ENCODE data around the gene ANKRD23.
"Not testable (repeated sequence)": the region's sequence is repeated elsewhere in the genome, so short reads cannot be mapped to it uniquely, and the experiment has no call there.

ANKRD23 gene

GRCh38 chr2:96843538-96844268 is at the start of gene ANKRD23:
Gene ANKRD23, minus strand, starts transcription at chr2:96844021. Its CDS starts 29 bp downstream, at chr2:96843992.
- DNase-seq (ENCODE audit: low read depth in 2 of 2) = no peak

DNA sequence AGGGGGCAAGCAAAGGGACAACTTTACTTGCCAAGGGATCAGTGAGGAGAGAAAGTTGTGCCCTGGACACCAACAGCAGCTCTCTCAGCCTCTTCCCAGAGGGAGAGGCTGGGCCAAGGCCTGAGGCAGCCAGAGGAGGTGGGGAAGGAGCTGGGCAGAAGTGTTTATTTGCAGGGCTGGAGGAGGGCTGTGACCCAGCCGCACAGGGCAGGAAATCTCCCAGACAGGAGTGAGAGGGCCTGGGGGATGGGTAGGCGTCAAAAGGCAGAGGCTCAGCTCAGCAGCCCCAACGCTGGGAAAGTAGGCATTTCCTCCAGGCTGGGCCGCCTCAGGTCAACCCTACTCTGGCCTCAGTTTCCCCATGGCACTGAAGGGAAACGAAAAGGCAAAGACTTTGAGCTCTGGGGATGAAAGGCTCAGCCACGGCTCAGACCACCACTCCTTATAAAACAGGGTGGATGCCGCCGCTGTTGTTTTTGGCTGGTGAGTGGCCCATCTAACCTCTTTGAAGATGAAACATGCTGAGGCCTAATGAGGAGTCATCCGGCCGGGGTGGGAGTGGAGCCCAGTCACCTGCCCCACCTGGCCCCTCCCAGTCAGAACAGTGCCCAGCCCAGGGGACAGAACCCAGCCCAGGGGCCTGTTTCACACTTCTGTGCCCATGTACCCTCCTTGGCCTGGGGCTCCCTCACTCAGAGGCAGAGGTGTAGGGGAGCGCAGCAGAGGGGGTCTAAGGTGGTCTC is 47.9 kb upstream of the ANKRD23 start:
- no peak for DNase-seq (ENCODE audit: low read depth in 2 of 2)

DNA sequence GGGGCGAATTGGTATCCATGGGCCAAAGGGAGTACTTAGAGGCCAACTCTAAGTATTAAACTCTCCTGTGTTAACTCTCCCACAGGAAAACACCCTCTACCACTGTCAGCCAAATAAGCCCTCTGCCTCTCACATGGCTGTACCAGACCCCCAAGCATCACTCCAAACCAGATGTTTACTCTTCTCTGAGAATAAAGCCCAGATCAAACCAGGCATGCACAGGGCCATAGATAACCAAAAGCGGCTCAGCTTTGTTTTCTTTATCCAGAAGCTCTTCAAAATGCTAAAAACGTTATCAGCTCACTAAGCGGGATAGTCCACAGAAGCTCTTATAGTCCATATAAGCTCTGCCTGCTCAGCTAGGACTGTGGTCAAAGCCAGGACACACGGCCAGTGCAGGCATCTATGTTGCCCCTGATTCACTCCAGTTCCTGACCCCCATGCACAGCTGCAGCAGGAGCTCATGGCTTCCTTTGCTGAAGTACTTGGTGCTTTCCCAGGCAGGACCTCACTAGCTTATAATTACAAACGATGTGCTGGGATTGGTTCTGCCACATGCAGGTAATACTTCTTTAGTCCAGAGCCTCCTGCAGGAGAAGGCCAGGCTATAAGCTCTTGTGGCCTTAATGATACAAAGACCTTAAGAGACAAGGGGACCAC is 47.0 kb upstream of the ANKRD23 start:
- no peak for DNase-seq (ENCODE audit: low read depth in 2 of 2)

GRCh38 chr2:96890252-96890651 is 46.4 kb upstream of the ANKRD23 start:
- no peak for DNase-seq (ENCODE audit: low read depth in 2 of 2)

GRCh38 chr2:96889502-96889901 is 45.7 kb upstream of the ANKRD23 start:
- not testable (repeated sequence) for DNase-seq (ENCODE audit: low read depth in 2 of 2)

DNA sequence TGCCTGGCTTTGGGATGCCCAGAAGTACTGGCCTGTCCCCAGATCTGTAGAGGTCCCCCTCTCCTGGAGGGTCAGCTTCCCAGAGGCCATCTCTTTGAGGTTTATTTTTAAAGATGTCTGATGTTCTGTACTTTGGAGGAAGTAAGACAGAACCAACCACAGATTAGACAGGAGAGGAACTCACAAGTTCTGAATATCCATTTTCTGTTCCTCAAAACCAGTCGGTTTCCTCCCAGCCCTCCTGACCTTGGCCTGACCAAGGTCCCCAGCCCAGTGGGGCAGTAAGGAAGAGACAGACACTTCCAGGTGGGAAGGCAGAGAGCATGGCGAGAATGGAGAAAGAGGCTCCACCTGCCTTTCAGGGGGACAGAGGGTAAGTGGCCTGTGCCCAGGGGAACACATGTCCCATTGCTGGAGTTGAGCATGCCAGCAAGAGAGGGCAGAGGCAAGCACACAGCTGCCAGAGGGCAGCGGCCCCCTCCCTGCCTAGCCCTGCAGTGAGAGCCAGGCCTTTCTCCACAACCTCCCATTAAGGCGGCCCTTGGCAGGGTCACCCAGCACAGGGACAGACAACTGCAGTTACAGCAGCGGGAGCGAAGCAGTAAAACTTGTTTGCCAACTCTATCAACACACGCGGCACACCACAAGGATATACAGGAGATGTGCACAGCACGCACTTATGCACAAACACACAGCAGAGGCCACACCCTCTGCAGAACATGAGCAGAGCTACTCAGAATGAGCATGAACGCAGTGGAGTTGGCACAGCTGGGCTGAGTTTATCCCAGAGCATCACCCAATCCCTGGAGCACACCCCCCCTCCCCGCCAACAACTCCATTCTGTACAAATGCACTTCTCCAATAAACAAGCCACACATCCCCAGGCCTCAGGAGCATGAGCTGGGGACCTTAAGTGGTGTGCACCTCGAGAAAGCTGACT is 44.5 kb upstream of the ANKRD23 start:
- no peak for DNase-seq (ENCODE audit: low read depth in 2 of 2)

DNA sequence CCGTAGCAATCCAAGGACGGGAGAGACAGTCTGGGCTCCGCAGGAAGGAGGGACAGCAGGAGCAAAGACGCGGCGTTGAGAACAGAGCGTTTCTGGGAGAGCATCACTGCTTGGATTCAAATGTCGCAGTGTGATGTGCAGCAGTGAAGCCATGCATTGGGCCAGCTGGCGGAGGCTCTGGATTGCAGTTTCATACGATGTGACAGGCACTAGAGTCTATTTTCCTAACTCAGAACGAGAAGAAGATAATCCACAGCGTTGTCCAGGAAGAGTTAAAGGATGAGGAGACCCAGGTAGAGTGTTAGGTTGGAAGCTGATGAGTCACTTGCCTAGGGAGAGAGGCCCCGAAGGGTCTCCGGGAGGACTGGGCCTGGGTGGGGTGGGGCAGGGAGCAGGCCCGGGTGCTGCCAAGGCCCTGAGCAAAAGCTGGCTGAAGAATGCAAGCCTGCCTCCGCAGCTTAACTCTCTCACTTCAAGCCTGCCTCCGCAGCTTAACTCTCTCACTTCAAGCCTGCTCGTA is 43.7 kb upstream of the ANKRD23 start:
- DNase-seq (ENCODE audit: low read depth in 2 of 2) = no peak

GRCh38 chr2:96885432-96886347 is 41.9 kb upstream of the ANKRD23 start:
- no peak for DNase-seq (ENCODE audit: low read depth in 2 of 2)

DNA sequence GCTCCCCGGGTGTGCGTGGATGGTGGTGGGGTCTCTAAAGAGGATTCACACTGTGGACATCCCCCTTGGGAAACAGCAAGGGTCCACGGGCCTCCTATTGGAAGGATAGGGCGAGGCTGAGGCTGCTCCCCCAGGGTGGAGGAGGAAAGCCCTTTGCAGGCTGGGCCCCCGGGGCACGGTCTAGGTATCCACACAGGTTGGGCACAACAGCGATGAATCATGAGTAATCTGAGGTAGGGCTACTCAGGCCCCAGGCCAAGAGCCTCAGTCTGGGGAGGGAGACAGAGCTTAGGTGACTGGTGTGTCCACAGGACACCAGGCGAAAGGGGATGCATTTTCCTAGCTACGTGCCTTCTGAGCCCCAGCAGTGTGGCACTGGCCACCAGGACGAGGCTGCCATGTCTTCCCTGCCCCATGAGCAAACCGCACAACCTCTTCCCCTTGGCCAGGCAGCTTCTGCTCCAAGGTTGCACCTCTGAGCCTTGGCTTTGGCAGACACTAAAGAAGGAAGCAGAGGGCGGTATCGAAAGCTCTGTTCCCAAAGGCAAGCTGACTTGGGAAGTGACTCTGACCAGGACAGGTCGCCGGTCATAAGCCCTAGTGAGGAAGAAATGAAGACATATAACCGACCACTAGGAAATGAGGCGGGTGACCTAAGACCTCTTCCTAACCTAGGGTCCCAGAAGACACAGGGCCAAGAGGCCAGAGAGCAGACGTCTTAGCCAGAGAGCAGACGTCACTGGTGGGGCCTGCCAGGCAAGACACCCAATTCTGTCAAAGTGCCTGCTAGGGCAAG is 40.7 kb upstream of the ANKRD23 start:
- DNase-seq (ENCODE audit: low read depth in 2 of 2) = no peak

DNA sequence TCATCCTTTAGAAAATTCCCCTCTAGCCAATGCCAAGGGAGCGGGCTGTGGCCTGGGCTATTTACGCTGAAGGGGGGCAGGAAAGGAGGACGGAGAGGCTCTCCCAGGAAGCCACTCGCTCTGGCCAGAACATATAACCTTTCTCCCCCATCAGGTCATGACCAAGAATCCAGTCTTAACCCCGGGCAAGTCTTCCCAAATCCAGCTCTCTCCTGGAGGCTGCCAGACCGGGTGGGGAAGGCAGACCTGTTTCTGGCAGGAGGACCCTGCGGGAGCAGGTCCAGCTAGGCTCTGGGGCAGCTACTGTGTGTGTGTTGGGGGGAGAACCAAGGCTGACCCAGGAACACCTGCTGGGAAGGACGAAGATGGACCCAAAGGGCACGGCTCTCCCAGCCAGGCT is 39.5 kb upstream of the ANKRD23 start:
- DNase-seq (ENCODE audit: low read depth in 2 of 2) = no peak

DNA sequence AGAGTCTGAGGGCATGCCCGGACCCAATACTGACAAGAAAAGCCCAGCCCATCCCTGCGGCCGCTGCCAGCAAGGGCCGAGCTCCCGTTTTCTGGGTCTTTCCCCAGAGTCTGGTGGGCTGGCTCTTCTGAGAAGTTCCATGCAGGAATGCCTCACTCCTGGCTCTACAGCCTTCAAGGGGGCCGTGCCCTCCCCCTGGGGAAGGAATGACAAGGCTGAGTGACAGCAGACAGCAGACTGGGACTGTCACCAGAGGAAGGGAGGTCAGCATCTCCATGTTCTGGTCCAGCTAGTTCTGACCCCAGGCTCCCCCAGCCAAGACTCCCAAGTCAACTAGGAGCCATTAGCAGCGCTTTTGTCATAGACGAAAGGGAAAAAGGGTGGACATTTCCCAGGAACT is 39.1 kb upstream of the ANKRD23 start:
- DNase-seq (ENCODE audit: low read depth in 2 of 2) = no peak

GRCh38 chr2:96882230-96882629 is 38.4 kb upstream of the ANKRD23 start:
- DNase-seq (ENCODE audit: low read depth in 2 of 2) = no peak

DNA sequence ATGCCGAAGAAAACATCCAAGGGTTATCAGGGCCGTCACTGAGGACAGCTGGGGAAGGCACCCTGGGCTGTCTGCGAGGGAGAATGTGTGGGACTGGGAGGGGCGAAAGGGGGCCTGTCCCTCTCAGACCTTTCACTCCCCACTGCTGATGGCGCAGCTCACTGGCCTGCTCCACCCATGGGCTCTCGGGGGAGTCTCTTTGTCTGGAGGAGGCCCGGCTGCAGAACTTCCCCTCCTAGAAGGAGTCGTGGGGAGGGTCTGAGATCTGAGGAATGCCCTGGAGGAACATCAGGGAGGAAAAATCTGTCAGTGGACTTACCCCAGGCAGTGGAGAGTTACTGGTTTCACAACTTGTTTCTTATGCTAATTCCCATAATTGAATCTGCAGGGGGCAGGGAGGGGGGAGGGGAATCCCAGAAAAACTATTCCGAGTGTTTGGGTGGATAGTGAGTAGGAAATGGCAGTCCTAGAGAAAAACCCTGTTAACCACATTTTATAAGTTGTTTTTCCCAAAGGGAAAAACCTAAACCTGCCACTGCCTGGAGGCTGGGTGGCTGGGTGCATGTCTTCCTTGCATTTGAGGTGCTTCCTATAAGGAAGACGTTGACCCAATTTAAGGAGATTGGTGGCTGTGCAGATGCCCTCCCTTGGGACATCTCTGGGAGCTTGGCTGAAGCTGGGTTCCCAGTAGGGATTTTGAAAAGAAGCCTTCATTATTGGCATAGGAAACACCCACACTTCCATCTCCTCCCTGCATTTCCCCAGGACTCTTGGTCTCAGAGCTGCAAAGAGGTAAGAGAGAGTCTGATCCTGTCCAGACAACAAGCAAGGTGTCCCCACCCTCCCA is 37.8 kb upstream of the ANKRD23 start:
- DNase-seq (ENCODE audit: low read depth in 2 of 2) = no peak

DNA sequence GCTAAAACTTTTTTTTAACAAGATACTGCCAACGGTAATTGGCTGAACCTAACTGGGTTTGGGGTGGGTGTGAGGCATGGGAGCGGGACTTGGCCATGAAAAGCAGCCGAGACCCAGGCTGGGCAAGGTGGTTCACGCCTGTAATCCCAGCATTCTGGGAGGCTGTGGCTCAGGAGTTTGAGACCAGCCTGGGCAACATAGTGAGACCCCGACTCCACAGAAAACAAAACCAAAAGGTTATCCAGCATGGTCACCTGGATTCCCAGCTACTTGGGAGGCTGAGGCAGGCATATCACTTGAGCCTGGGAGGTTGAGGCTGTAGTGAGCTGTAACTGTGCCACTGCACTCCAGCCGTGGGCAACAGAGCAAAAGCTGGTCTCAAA is 37.1 kb upstream of the ANKRD23 start:
- no peak for DNase-seq (ENCODE audit: low read depth in 2 of 2)

- no peak for DNase-seq (ENCODE audit: low read depth in 2 of 2)
Measured at GRCh38 chr2:96879545-96880040, 35.8 kb upstream of the ANKRD23 start.

- DNase-seq (ENCODE audit: low read depth in 2 of 2) = no peak
Measured at GRCh38 chr2:96878796-96879544, 35.1 kb upstream of the ANKRD23 start.

DNA sequence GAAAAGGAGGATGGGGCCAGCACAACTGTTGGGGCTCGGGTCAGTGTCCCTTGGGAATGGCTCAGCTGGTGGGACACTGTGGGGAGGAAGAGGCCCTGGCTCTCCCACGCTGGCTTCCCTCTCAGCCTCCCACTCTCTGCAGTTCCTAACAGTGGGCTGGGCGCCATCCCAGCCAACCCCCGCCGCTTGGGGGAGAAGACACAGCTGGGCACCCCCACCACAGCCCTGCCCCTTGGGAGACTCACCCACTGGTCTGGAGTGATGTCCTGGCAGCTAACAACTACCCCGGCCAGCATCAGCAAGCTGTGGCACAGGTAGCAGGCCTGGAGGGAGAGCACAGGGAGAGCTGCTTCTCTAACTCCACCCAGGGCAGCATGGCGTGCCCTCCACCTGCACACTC is 34.4 kb upstream of the ANKRD23 start:
- no peak for DNase-seq (ENCODE audit: low read depth in 2 of 2)

- DNase-seq (ENCODE audit: low read depth in 2 of 2) = no peak
Measured at GRCh38 chr2:96877631-96878092, 33.8 kb upstream of the ANKRD23 start.
